Activated naive CD8-positive, alpha-beta T cell treated with anti-CD3 and anti-CD28 coated beads, Interleukin-2, amount 50 U/mL, for 16 hours (primary cell): ENCODE measurements around the gene TBCD.

Experiments used
- DNase-seq: peaks from one replicate; pipeline ENCODE4 v3.0.0-alpha.2; 2020; ENCODE audit warnings: low read depth, low spot score

Gene TBCD

GRCh38 chr17:82887255-82888164 is 135.6 kb downstream of the TBCD start:
- no peak for DNase-seq

GRCh38 chr17:82888583-82889495 is 137.0 kb downstream of the TBCD start:
- DNase-seq, result no peak

DNA sequence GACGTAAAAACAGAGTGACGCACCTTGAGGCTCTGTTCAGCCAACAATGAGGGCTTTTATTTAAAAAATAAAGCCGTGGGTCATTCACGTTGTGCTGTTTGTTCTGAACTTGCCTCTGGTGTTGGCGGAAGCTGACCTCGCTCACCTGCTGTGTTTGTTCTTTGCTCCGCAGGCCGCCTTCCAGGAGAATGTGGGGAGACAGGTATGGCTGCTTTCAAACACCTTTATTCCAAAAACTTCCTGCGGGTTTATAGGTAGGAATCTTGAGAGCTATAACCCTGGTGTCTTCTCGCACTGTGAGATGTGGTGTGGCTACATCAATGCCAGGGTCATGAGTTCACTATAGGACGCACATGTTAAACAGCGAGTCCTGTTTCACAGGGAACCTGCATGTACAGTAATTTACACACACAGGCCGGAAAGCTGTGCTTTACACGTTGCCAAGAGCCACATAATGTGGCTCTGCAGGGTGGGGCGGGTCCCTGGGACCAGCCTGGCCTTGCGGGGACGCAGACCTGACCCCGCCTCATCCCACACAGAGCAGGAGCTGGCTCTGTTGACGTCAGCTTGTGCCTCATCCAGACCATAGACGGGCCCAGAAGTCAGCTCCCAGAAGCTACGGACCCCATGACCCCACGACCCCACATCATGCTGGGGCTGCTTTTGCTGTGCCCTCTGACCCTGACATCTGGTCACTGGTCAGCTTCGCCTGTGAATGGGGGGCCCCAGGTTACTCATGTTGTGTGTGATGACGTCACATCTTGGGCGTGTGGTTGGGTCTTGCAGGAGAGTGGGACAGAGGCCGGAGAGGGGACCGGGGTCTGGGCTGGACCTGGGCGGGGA is 137.9 kb downstream of the TBCD start:
- DNase-seq, result no peak

GRCh38 chr17:82890339-82890730 is 138.5 kb downstream of the TBCD start:
- DNase-seq, result no peak

DNA sequence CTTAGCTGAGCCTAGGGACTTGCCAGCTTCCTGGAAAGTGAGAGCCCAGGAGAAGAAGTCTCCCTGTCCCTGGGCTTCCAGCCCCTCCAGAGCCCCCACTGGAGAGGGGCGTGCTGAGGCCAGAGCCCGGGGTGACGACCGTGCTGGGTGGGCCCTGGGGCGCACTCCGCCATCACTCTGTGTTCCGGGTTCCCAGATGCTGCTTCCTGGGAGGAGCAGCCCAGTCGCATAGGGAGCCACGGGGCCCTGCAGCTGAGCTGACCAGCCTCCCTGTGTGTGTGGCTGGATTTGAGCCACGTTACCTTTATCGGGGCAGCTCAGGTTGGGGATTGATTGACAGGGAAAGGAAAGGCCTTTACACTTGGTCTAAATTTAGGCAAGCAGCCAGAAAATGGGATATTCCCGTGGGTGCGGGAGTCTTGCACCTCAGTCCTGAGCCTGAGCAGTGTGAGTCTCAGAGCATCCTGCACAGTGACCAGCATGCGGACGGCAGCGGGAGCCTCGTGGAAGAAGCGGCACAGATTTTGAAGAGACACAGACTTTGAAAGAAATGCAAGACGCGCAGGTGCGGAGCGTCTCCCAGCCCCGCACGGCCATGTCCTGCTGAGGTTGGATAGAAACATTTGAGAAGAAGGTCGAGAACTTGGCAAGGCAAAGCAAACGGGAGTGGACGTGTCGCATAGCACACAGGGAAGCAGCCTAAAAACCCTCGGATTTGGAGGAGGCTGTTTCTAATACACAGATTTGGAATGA is 139.2 kb downstream of the TBCD start:
- no peak for DNase-seq

DNA sequence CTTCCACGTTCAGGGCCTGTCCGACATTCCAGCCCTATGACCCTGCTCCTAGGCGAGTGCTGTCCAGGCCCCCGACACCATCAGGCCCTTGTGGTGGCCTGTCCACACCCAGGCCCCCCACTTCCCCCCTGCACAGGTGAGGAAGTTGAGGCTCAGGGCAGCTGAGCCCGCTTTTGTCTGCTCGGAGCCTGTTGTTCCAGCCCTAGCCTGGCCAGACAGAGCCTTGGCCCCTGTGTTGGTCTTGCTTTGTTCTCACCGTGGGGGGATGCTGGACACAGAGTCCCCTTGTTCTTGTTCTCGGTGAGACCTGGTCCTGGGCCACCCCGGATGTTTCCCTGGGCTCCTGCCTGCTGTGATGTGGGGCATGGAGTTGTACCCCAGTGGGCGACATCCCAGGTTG is 140.0 kb downstream of the TBCD start:
- no peak for DNase-seq

DNA sequence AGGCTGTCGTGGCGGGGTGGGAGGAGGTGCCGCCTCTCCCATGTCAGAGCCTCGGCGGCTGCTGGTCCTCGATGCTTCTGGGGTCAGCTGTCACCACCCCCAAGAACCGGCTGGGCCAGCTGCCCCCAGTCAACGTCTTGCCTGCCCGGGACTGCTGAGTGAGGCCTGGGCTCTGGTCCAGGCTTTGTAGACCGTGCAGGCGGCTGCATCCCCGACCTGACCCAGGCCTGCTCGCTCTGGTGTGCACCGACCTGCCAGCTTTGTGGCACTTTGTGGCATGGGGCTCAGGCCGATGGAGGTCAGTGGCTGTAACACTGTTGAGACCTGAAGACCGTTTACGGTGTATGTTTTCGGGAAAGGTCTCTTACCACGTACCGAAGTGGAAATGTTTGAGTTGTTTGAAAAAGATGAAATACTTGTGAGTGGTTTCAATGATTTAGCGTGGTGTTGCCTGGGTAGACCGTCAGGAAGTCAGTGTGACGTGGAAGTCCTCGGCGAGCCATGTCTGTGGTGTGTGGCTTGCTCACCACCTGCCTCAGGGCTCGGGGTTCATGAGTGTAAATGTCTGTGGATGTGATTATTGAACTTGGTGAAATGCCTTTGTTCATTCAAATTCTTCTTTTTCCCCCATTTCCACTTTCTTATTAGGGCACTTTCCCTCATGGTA is 141.2 kb downstream of the TBCD start:
- DNase-seq, result no peak

DNA sequence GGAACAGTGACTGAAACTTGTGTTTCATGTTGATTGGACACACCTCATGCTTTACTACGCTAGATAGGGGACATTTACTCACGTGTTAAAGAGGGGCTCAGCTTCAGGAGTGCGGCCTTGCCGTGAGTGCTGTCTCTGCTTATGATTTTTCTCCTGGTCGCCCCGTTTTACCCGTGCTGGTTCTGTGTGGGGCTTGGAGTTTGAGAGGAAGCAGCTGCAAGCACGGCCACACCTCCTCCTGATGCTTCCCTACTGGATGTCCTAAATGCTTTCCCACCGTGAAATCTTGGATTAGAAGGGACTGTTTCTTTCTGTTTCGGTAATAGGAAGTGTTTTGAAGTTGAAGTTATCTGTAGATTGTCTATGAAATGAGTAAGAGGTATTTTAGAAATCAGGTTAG is 141.9 kb downstream of the TBCD start:
- no peak for DNase-seq

- no peak for DNase-seq
Measured at GRCh38 chr17:82894389-82894788, 142.5 kb downstream of the TBCD start.

DNA sequence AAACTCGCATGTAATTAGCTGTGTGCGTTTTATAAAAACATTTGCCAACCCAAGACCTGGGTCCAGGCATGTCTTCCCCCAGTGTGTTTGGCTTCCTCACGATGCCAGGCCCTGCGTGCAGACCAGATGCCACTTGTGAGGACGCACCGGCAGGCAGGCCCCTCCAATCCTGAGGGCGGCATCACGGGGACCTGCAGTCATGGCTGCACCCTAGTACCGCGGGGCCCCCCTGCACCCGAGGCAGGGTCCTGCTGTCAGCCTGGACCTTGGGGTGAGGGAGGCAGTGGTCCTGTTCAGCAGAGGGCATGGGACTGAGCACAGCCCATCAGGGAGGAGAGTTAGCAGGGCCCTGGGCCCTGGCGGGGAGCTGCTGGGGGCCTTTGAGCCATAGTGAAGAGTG is 143.2 kb downstream of the TBCD start:
- no peak for DNase-seq

- no peak for DNase-seq
Measured at GRCh38 chr17:82896071-82897000, 144.5 kb downstream of the TBCD start.

DNA sequence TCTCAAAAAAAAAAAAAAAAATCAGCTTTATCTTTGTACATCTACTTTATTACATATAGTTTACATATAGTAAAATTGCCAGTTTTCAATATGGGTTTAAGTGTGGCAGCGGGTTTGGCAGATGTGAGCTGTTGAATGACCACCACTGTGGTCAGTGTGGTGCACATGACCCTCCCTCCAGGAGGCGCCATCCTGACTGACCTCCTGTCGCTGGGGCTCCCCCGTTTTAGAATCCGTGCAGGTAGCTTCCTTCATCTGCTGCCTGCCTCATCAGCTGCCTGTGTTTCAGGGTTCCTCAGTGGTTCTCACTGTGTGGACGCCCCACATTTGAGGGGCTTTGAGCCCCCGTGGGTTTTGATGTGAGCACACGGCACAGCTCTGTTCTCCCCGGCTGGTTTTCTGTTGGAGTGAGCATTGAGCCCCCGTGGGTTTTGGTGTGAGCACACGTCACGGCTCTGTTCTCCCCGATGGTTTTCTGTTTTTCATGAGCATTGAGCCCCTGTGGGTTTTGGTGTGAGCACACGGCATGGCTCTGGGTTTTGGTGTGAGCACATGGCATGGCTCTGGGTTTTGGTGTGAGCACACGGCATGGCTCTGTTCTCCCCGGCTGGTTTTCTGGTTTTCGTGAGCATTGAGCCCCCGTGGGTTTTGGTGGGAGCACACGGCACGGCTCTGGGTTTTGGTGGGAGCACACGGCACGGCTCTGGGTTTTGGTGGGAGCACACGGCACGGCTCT is 145.8 kb downstream of the TBCD start:
- no peak for DNase-seq

- no peak for DNase-seq
Measured at GRCh38 chr17:82898976-82899514, 147.2 kb downstream of the TBCD start.

GRCh38 chr17:82899941-82900340 is 148.1 kb downstream of the TBCD start:
- DNase-seq, result no peak

- no peak for DNase-seq
Measured at GRCh38 chr17:82900741-82901140, 148.9 kb downstream of the TBCD start.

GRCh38 chr17:82901356-82901755 is 149.5 kb downstream of the TBCD start:
- no peak for DNase-seq

DNA sequence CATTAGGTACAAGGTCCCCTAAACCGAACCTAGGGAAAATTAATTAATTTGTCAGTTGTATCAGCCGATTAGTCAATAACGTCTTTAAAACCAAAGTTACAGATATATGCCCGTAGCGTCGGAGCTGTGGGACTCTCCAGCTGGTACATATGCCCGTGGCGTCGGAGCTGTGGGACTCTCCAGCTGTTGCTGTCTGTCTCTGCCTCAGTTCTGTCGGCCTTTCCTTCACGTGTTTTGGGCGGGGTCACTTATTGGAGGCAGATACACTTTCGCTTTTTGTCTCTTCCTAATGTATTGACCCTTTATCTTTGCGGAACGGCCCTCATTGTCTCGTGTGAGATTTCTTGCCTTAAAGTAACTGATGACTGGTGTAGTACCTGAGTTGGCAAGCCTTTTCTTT is 150.0 kb downstream of the TBCD start:
- no peak for DNase-seq
